Measurements from ENCODE around the gene VPS54. TPM values are rescaled to one million over a fixed set of nuclear protein-coding genes. Genes with fewer than 3 reads are reported as not detected.

The VPS54 gene
- total RNA-seq, 1 donor from 2014 or later, result 14.9 TPM

DNA sequence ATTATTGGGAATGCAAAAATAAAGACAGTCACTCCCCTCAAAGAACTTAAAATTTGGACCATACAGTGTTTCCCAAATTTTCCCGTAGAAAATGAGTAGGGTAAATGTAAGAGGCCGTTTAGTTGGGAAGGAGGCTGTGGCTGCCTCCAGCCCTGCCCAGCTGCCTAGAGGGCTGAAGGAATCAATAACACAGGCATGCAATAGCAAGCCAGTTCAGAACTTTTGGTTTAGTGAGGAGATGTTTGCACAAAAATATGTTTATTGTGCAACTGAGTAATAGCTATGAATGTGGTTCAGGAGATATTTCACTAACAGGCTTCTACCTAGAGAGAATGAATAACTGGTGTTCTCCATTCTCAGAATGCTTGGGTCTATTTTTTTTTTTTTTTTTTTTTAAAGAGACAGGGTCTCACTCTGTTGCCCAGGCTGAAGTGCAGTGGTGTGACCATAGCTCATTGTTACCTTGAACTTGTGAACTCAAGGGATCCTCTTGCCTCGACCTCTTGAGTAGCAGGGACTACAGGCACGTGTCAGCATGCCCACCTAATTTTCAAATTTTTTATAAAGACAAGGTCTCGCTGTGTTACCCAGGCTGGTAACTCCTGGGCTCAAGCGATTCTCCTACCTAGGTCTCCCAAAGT, 153.9 kb downstream of the VPS54 start:
- Mint-ChIP-seq H3K27me3 (ENCODE audit: insufficient read depth) (no peaks in the 10 kb centered on the region), H3K4me1 (ENCODE audit: low read depth) (peaks cover 38% of the 10 kb centered on the region), H3K9me3 (no peaks in the 10 kb centered on the region), H3K27ac (no peak overlapping the region), H3K36me3 (ENCODE audit: low read depth) (peaks cover 39% of the 10 kb centered on the region), H3K4me3 (no peak overlapping the region)
- no peak for DNase-seq (ENCODE audit: low spot score)
- intact Hi-C loops (cut with micrococcal nuclease), result no loop called here

- no peak overlapping the region for H3K4me3 Mint-ChIP-seq
- H3K4me1 Mint-ChIP-seq (ENCODE audit: low read depth), result peaks cover 38% of the 10 kb centered on the region
- intact Hi-C loops (cut with micrococcal nuclease), result no loop called here
- no peak for DNase-seq (ENCODE audit: low spot score)
- no peaks in the 10 kb centered on the region for H3K9me3 Mint-ChIP-seq
- H3K27me3 Mint-ChIP-seq (ENCODE audit: insufficient read depth), result no peaks in the 10 kb centered on the region
- peaks cover 44% of the 10 kb centered on the region for H3K36me3 Mint-ChIP-seq (ENCODE audit: low read depth)
- no peak overlapping the region for H3K27ac Mint-ChIP-seq
These were observed 155.5 kb downstream of the VPS54 start for GRCh38 chr2:63863707-63864106.

GRCh38 chr2:63862806-63863205, 156.4 kb downstream of the VPS54 start:
- Mint-ChIP-seq H3K27ac (peak overlapping the region; percentile 2), H3K27me3 (ENCODE audit: insufficient read depth) (no peaks in the 10 kb centered on the region), H3K4me3 (no peak overlapping the region), H3K36me3 (ENCODE audit: low read depth) (peaks cover 43% of the 10 kb centered on the region), H3K9me3 (no peaks in the 10 kb centered on the region), H3K4me1 (ENCODE audit: low read depth) (peaks cover 40% of the 10 kb centered on the region)
- intact Hi-C loops (cut with micrococcal nuclease), result no loop called here
- no peak for DNase-seq (ENCODE audit: low spot score)

DNA sequence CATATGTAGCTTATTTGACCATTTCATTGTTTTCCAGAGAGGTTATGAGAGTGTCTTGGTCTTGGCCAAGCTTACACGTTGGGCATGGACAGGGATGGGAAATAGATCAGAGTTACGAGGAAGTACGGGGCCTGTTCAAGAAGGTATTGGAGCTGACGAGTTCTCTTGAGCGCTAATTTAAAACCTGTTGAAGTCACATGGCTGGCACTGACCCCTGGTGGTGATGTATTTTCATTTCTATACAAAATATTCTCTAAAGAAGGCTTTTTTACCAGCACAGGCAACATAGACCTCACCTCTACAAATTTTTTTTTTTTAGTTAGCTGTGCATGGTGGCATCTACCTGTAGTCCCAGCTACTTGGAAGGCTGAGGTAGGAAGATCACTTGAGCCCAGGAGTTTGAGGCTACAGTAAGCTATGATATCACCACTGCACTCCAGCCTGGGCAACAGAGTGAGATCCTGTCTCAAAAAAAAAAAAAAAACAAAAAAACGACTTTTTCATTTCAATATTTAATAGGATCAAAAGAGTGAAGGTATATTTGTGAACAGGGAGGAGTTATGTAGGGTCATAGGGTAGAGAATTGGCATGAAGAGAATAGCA, 157.9 kb downstream of the VPS54 start:
- H3K36me3 Mint-ChIP-seq (ENCODE audit: low read depth), result peaks cover 43% of the 10 kb centered on the region
- no peak overlapping the region for H3K27ac Mint-ChIP-seq
- H3K4me1 Mint-ChIP-seq (ENCODE audit: low read depth), result peaks cover 42% of the 10 kb centered on the region

DNA sequence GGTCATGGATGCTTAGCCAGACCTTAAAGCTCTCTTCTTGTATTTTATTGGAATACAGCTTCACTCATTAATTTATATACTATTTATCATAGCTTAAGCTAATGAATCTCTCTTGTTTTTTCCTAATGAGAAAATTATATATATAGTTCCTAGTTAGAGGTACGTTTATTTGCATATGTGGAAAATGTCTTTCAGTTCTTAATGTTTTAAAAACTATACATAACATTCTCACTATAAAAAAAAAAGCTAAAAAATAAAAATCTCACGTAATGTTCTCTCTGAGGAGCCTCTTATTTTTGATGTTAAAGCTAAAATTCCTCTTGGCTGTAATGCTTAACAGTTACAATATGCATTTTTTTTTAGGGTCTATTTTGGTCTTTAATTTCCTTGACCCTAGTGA, 160.9 kb downstream of the VPS54 start:
- H3K27me3 Mint-ChIP-seq (ENCODE audit: insufficient read depth), result no peaks in the 10 kb centered on the region
- no peak overlapping the region for H3K27ac Mint-ChIP-seq
- no peaks in the 10 kb centered on the region for H3K9me3 Mint-ChIP-seq
- no peak overlapping the region for H3K4me3 Mint-ChIP-seq
- no peak for DNase-seq (ENCODE audit: low spot score)
- peaks cover 39% of the 10 kb centered on the region for H3K36me3 Mint-ChIP-seq (ENCODE audit: low read depth)
- intact Hi-C loops (cut with micrococcal nuclease), result no loop called here
- H3K4me1 Mint-ChIP-seq (ENCODE audit: low read depth), result peaks cover 50% of the 10 kb centered on the region

More for the DNA sequence above, 157.9 kb downstream of the VPS54 start:
- peak; percentile 26 for DNase-seq (ENCODE audit: low spot score)
- H3K27me3 Mint-ChIP-seq (ENCODE audit: insufficient read depth), result no peaks in the 10 kb centered on the region
- intact Hi-C loops (cut with micrococcal nuclease), result loop anchor here (1.0 kb wide), 4 partner anchors 21 to 273 kb away; partner anchors contain the start of genes MDH1 and WDPCP
- H3K4me3 Mint-ChIP-seq, result no peak overlapping the region
- H3K9me3 Mint-ChIP-seq, result no peaks in the 10 kb centered on the region

DNA sequence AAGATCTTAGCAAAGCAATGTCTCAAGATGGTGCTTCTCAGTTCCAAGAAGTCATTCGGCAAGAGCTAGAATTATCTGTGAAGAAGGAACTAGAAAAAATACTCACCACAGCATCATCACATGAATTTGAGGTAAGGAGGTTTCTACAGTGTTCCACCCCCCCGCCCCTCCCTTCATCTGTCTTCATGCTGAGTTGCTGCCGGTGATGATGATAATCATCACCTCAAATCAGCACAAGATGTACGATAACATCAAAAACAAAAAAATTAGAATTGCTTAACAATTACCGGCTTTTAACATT, 163.0 kb downstream of the VPS54 start:
- peak; percentile 26 for DNase-seq (ENCODE audit: low spot score)
- Mint-ChIP-seq H3K36me3 (ENCODE audit: low read depth) (peaks cover 36% of the 10 kb centered on the region), H3K9me3 (no peaks in the 10 kb centered on the region), H3K4me1 (ENCODE audit: low read depth) (peaks cover 61% of the 10 kb centered on the region), H3K4me3 (peak overlapping the region; percentile 69), H3K27ac (peak overlapping the region; percentile 85), H3K27me3 (ENCODE audit: insufficient read depth) (no peaks in the 10 kb centered on the region)
- intact Hi-C loops (cut with micrococcal nuclease), result loop anchor here (1.0 kb wide), 1 partner anchor 16 kb away; no protein-coding TSS in a partner anchor

DNA sequence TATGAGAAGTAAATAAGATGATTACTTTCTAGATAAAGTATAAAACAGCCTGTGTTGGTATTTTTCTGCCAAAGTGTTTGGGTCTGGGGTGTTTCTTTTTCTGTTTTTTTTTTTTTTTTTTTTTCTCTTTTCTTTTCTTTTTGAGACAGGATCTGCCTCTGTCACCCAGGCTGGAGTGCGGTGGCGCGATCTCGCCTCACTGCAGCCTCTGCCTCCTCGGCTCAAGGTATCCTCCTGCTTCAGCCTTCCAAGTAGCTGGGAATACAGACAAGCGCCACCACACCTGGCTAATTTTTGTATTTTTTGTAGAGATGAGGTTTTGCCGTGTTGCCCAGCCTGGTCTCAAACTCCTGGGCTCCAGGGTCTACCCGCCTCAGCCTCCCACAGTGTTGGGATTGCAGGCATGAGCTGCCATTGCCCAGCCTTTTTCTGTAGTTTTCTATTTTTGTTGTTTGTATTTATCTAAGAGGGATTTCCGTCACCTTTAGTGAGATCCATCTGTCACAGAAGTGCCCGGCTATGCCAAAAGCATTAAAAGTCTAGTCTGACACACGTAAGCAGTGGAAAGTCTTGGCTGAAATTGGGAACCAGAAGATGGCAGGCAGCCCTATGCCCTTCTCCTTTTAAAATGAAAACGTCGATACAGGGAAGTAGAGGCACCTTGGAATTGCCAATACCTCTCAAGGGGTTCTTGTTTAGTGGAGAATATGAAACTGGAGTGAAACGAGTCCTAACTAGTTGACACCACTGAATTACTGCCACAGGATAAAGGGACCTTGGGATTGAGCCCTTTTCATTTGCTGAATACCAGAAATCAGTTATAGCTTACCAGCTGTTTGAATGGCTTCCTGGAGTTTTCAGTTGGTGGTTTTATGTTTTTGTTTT, 163.6 kb downstream of the VPS54 start:
- DNase-seq (ENCODE audit: low spot score), result no peak
- Mint-ChIP-seq H3K36me3 (ENCODE audit: low read depth) (peaks cover 35% of the 10 kb centered on the region), H3K4me3 (peak overlapping the region; percentile 69), H3K27ac (peak overlapping the region; percentile 85), H3K9me3 (no peaks in the 10 kb centered on the region), H3K27me3 (ENCODE audit: insufficient read depth) (no peaks in the 10 kb centered on the region), H3K4me1 (ENCODE audit: low read depth) (peaks cover 60% of the 10 kb centered on the region)
- intact Hi-C loops (cut with micrococcal nuclease), result loop anchor here (1.0 kb wide), 1 partner anchor 15 kb away; no protein-coding TSS in a partner anchor

- intact Hi-C loops (cut with micrococcal nuclease), result no loop called here
- H3K4me3 Mint-ChIP-seq, result no peak overlapping the region
These were observed 165.5 kb downstream of the VPS54 start for GRCh38 chr2:63853527-63854310.

DNA sequence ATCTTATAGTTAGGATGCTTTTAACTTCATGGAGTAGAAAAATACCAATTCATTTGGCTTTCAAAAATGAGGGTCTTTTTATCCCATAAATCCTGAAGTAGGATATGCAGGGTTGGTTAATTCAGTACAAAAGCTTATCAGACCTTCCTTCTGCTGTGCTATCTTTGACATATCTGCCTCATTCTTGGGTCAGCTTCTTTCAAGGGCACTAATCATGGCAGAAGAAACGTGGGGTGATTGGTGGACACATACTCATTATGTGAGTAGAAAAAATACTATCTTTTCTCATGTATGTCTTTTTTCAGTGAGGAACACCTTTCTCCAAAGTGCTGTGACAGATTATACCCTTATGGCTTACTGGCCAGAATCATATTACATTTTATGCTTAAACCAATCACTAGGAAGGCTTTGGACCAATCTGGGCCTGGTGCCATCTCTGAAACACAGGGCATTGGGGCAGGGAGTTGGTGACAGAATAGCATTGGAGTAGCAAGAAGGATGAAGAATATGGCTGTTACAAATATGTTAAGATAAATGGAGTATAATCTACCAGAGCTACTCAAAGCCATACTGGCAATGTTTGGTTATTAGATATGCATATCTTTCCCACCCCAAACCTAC, 167.4 kb downstream of the VPS54 start:
- intact Hi-C loops (cut with micrococcal nuclease), result no loop called here
- Mint-ChIP-seq H3K4me1 (ENCODE audit: low read depth) (peaks cover 76% of the 10 kb centered on the region), H3K27ac (no peak overlapping the region), H3K36me3 (ENCODE audit: low read depth) (peaks cover 27% of the 10 kb centered on the region), H3K27me3 (ENCODE audit: insufficient read depth) (no peaks in the 10 kb centered on the region), H3K4me3 (no peak overlapping the region), H3K9me3 (no peaks in the 10 kb centered on the region)
- DNase-seq (ENCODE audit: low spot score), result no peak

More at GRCh38 chr2:63853527-63854310, 165.5 kb downstream of the VPS54 start:
- no peak for DNase-seq (ENCODE audit: low spot score)
- Mint-ChIP-seq H3K9me3 (no peaks in the 10 kb centered on the region), H3K27me3 (ENCODE audit: insufficient read depth) (no peaks in the 10 kb centered on the region), H3K27ac (no peak overlapping the region), H3K36me3 (ENCODE audit: low read depth) (peaks cover 27% of the 10 kb centered on the region), H3K4me1 (ENCODE audit: low read depth) (peaks cover 72% of the 10 kb centered on the region)

DNA sequence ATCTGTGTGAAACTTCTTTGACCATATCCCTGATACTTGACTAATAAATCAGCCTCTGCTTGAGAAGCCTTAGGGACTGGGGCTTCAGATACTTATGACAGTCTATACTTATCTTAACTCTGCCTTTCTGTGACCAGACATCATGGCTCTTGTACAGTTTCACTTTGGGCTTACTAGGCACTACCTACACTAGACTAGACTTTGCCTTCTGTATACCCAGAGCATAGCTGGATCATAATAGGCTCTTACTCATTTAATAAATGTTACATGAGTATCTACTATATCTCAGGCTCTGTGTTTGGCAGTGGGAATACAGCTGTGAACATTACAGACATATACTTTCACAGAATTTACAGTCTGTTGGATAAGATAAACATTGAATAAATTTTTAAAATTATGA, 168.6 kb downstream of the VPS54 start:
- peaks cover 76% of the 10 kb centered on the region for H3K4me1 Mint-ChIP-seq (ENCODE audit: low read depth)

GRCh38 chr2:63850204-63850571, 169.0 kb downstream of the VPS54 start:
- DNase-seq (ENCODE audit: low spot score), result no peak
- H3K9me3 Mint-ChIP-seq, result no peaks in the 10 kb centered on the region
- intact Hi-C loops (cut with micrococcal nuclease), result loop anchor here (1.0 kb wide), 1 partner anchor 8 kb away; no protein-coding TSS in a partner anchor
- H3K36me3 Mint-ChIP-seq (ENCODE audit: low read depth), result peaks cover 33% of the 10 kb centered on the region
- H3K4me3 Mint-ChIP-seq, result no peak overlapping the region
- no peak overlapping the region for H3K27ac Mint-ChIP-seq
- H3K4me1 Mint-ChIP-seq (ENCODE audit: low read depth), result peaks cover 78% of the 10 kb centered on the region
- no peaks in the 10 kb centered on the region for H3K27me3 Mint-ChIP-seq (ENCODE audit: insufficient read depth)

More for the DNA sequence above, 168.6 kb downstream of the VPS54 start:
- no peak for DNase-seq (ENCODE audit: low spot score)
- Mint-ChIP-seq H3K27me3 (ENCODE audit: insufficient read depth) (no peaks in the 10 kb centered on the region), H3K36me3 (ENCODE audit: low read depth) (peaks cover 30% of the 10 kb centered on the region), H3K4me3 (no peak overlapping the region), H3K27ac (no peak overlapping the region), H3K9me3 (no peaks in the 10 kb centered on the region)
- intact Hi-C loops (cut with micrococcal nuclease), result loop anchor here (1.0 kb wide), 1 partner anchor 8 kb away; no protein-coding TSS in a partner anchor

All from activated T-helper 1 cell treated with anti-CD3 and anti-CD28 coated beads, Interleukin-12 subunit alpha, Interleukin-12 subunit beta, Interleukin-2, Interleukin-4 antibody, amounts not matched to agents 30 ng/mL and 10 ng/mL and 1 ng/mL, durations not matched to agents 14 hours and 24 hours and 36 hours (primary cell).